ENCODE results near the gene EN2.

The EN2 gene

GRCh38 chr7:155493744-155494538 is 36.0 kb downstream of the EN2 start:
- H3K9me3 ChIP-seq, result no peaks in the 10 kb centered on the region
- H3K27ac ChIP-seq, result no peak overlapping the region
- peaks cover 0 to 16% (median 11%) of the 10 kb centered on the region in 4 donors for H3K4me1 ChIP-seq
- intact Hi-C loops (cut with DNase I; ENCODE audit: low total_unique reads), result no loop called here
- H3K27me3 ChIP-seq, result peaks cover 0 to 63% of the 10 kb centered on the region in 2 donors
- DNase-seq, result no peak
- no peaks in the 10 kb centered on the region for H3K36me3 ChIP-seq
- TF ChIP-seq CTCF (IDR thresholded peaks at IDR 0.05), result no peak
- H3K4me3 ChIP-seq, result no peak overlapping the region

GRCh38 chr7:155494551-155494950 is 36.6 kb downstream of the EN2 start:
- no peak overlapping the region for H3K4me3 ChIP-seq
- no peak for TF ChIP-seq CTCF (IDR thresholded peaks at IDR 0.05)
- H3K27ac ChIP-seq, result no peak overlapping the region
- H3K9me3 ChIP-seq, result no peaks in the 10 kb centered on the region
- intact Hi-C loops (cut with DNase I; ENCODE audit: low total_unique reads), result no loop called here
- H3K36me3 ChIP-seq, result no peaks in the 10 kb centered on the region
- no peak for DNase-seq
- peaks cover 0 to 16% (median 11%) of the 10 kb centered on the region in 4 donors for H3K4me1 ChIP-seq
- H3K27me3 ChIP-seq, result peaks cover 0 to 63% of the 10 kb centered on the region in 2 donors

- no peak for DNase-seq
- intact Hi-C loops (cut with DNase I; ENCODE audit: low total_unique reads), result no loop called here
- Histone ChIP-seq H3K9me3 (no peaks in the 10 kb centered on the region), H3K27me3 (peaks cover 0 to 57% of the 10 kb centered on the region in 2 donors), H3K36me3 (no peaks in the 10 kb centered on the region), H3K4me3 (no peak overlapping the region), H3K4me1 (peaks cover 0 to 9% (median 5%) of the 10 kb centered on the region in 4 donors), H3K27ac (no peak overlapping the region)
- TF ChIP-seq CTCF (IDR thresholded peaks at IDR 0.05), result no peak
Measured at GRCh38 chr7:155495440-155496248, 37.7 kb downstream of the EN2 start.

- Histone ChIP-seq H3K4me1 (peaks cover 0 to 1% (median under 1%) of the 10 kb centered on the region in 4 donors), H3K9me3 (no peaks in the 10 kb centered on the region), H3K4me3 (no peak overlapping the region), H3K27ac (no peak overlapping the region), H3K36me3 (no peaks in the 10 kb centered on the region), H3K27me3 (peaks cover 0 to 65% of the 10 kb centered on the region in 2 donors)
- intact Hi-C loops (cut with DNase I; ENCODE audit: low total_unique reads), result no loop called here
- no peak for TF ChIP-seq CTCF (IDR thresholded peaks at IDR 0.05)
- no peak for DNase-seq
Measured at GRCh38 chr7:155496267-155497005, 38.5 kb downstream of the EN2 start.

- Histone ChIP-seq H3K27me3 (peaks cover 0 to 73% of the 10 kb centered on the region in 2 donors), H3K36me3 (no peaks in the 10 kb centered on the region), H3K4me1 (no peaks in the 10 kb centered on the region), H3K9me3 (no peaks in the 10 kb centered on the region), H3K4me3 (no peak overlapping the region), H3K27ac (no peak overlapping the region)
- no peak for DNase-seq
- intact Hi-C loops (cut with DNase I; ENCODE audit: low total_unique reads), result no loop called here
- TF ChIP-seq CTCF (IDR thresholded peaks at IDR 0.05), result no peak
Measured at GRCh38 chr7:155497149-155497901, 39.4 kb downstream of the EN2 start.
